Naive thymus-derived CD4-positive, alpha-beta T cell (primary cell): ENCODE measurements around the gene WFS1. TPM values are rescaled to one million over a fixed set of nuclear protein-coding genes. Genes with fewer than 3 reads are reported as not detected.

Experiments used
- ATAC-seq: fragments of 150-1000 bp; cut with Tn5 transposase; 2 replicates; pipeline ENCODE4 v1.10.0; 2021; ENCODE audit warnings: mild to moderate bottlenecking, moderate library complexity
- CTCF ChIA-PET: fragments of 350-600 bp; sonication (Branson Sonifier 250); formaldehyde crosslinking; loops from one replicate; lab custom pipeline; 2021; ENCODE audit warnings: antibody characterized with exemption; lab: Charles Lee
- POLR2A ChIA-PET: fragments of 350-600 bp; sonication (Branson Sonifier 250); formaldehyde crosslinking; loops from one replicate; lab custom pipeline; 2021; ENCODE audit warnings: antibody characterized with exemption, inconsistent platforms; lab: Charles Lee
- DNase-seq, 9 donors: peaks; one replicate each; pipeline versions ENCODE4 v3.0.0 to v3.0.0-alpha.2; 2020 to 2022; ENCODE audit warnings: mixed read lengths in 1 of 9
- H3K27ac ChIP-seq: one replicate; pipeline ENCODE4 v1.7.0; 2013; ENCODE audit warnings: mild to moderate bottlenecking, low read depth, low read length, moderate library complexity
- H3K27me3 ChIP-seq, 2 donors: one replicate each; pipeline ENCODE4 v1.7.0; 2013; ENCODE audit warnings: low read length in 2 of 2, mild to moderate bottlenecking in 2 of 2, moderate library complexity in 2 of 2; ENCODE audit not compliant: control insufficient read depth in 2 of 2, insufficient read depth in 2 of 2
- H3K36me3 ChIP-seq, 3 experiments: 1 replicate in 2 of 3; 2 replicates in 1 of 3; pipeline ENCODE4 v1.7.0; 2013; ENCODE audit warnings: low read length in 3 of 3, mild to moderate bottlenecking in 3 of 3, moderate library complexity in 1 of 3; ENCODE audit not compliant: insufficient read depth in 3 of 3, control insufficient read depth in 2 of 3
- H3K4me1 ChIP-seq, 2 donors: one replicate each; pipeline ENCODE4 v1.7.0; 2013; ENCODE audit warnings: low read length in 2 of 2, mild to moderate bottlenecking in 2 of 2, moderate library complexity in 1 of 2; ENCODE audit not compliant: control insufficient read depth in 2 of 2, insufficient read depth in 2 of 2
- H3K4me3 ChIP-seq: 2 replicates; pipeline ENCODE4 v1.7.0; 2013; ENCODE audit warnings: mild to moderate bottlenecking, low read length
- H3K9me3 ChIP-seq, 3 experiments: 1 replicate in 2 of 3; 2 replicates in 1 of 3; pipeline ENCODE4 v1.7.0; 2013; ENCODE audit warnings: low read length in 3 of 3; ENCODE audit not compliant: control insufficient read depth in 2 of 3
- H3K27ac Mint-ChIP-seq, 9 donors: one replicate each; pipeline ENCODE4 v1.8.0; 2020 to 2022; ENCODE audit warnings: mixed read lengths in 9 of 9, mild to moderate bottlenecking in 8 of 9, moderate library complexity in 5 of 9, inconsistent platforms in 2 of 9
- H3K27me3 Mint-ChIP-seq, 5 donors: one replicate each; pipeline ENCODE4 v1.8.0; 2021 to 2022; ENCODE audit warnings: mixed read lengths in 5 of 5, mild to moderate bottlenecking in 1 of 5
- H3K36me3 Mint-ChIP-seq, 5 donors: one replicate each; pipeline ENCODE4 v1.8.0; 2020 to 2022; ENCODE audit warnings: mixed read lengths in 5 of 5, mild to moderate bottlenecking in 3 of 5, inconsistent platforms in 1 of 5
- H3K4me1 Mint-ChIP-seq, 7 donors: one replicate each; pipeline ENCODE4 v1.8.0; 2020 to 2022; ENCODE audit warnings: mixed read lengths in 7 of 7, mild to moderate bottlenecking in 3 of 7, inconsistent platforms in 1 of 7
- H3K4me3 Mint-ChIP-seq, 10 donors: one replicate each; pipeline ENCODE4 v1.8.0; 2020 to 2022; ENCODE audit warnings: mild to moderate bottlenecking in 10 of 10, mixed read lengths in 10 of 10, moderate library complexity in 6 of 10, inconsistent platforms in 2 of 10
- H3K9me3 Mint-ChIP-seq, 11 donors: one replicate each; pipeline ENCODE4 v1.8.0; 2020 to 2022; ENCODE audit warnings: mixed read lengths in 11 of 11, mild to moderate bottlenecking in 4 of 11, inconsistent platforms in 1 of 11, moderate library complexity in 1 of 11
- intact Hi-C, 2 donors: fragments of 100-400 bp; cut with micrococcal nuclease; formaldehyde crosslinking; loops; one replicate each; pipeline ENCODE4 v1.15.1; 2023
- polyA plus RNA-seq, 2 donors: library from polyadenylated mRNA; unstranded; fragments of 300-500 nt; fragmentation: Illumina TruSeq; gene quantifications; one replicate each; pipeline ENCODE4 v1.2.3, GENCODE V29; 2021
- total RNA-seq, 6 experiments: library from RNA in 5 of 6; stranded (reverse) in 5 of 6; gene quantifications; 1 replicate in 5 of 6; 2 replicates in 1 of 6; pipeline ENCODE4 v1.2.3 and lab custom pipeline; 2021 to 2026

Gene WFS1
- total and polyA plus RNA-seq, 7 experiments from 2014 or later: 2.8 to 6.7 (median 4.4) TPM

GRCh38 chr4:6347511-6348045 is 77.9 kb downstream of the WFS1 start:
- Histone ChIP-seq H3K4me1 (no peaks in the 10 kb centered on the region), H3K4me3 (no peak overlapping the region), H3K27ac (no peak overlapping the region), H3K27me3 (no peaks in the 10 kb centered on the region), H3K9me3 (no peaks in the 10 kb centered on the region), H3K36me3 (no peaks in the 10 kb centered on the region)
- Mint-ChIP-seq H3K27me3 (peaks cover 4 to 20% (median 9%) of the 10 kb centered on the region in 5 donors), H3K36me3 (no peaks in the 10 kb centered on the region), H3K9me3 (peaks cover 0 to 4% (median 0%) of the 10 kb centered on the region in 11 donors), H3K27ac (no peak overlapping the region), H3K4me1 (no peaks in the 10 kb centered on the region), H3K4me3 (no peak overlapping the region)
- ChIA-PET POLR2A (no interaction called here), CTCF (no interaction called here)
- DNase-seq (no peak), ATAC-seq (no peak)
- intact Hi-C loops: no loop called here

- Histone ChIP-seq H3K9me3 (no peaks in the 10 kb centered on the region), H3K4me1 (no peaks in the 10 kb centered on the region), H3K27me3 (no peaks in the 10 kb centered on the region), H3K36me3 (no peaks in the 10 kb centered on the region), H3K27ac (no peak overlapping the region), H3K4me3 (no peak overlapping the region)
- no peak for DNase-seq
- no peak for ATAC-seq
- Mint-ChIP-seq H3K4me1 (no peaks in the 10 kb centered on the region), H3K9me3 (peaks cover 0 to 3% (median 0%) of the 10 kb centered on the region in 11 donors), H3K27me3 (peaks cover 3 to 21% (median 14%) of the 10 kb centered on the region in 5 donors), H3K4me3 (no peak overlapping the region), H3K36me3 (no peaks in the 10 kb centered on the region), H3K27ac (no peak overlapping the region)
- intact Hi-C loops: no loop called here
- POLR2A ChIA-PET: no interaction called here
- CTCF ChIA-PET: no interaction called here
Measured at GRCh38 chr4:6348408-6348807, 78.8 kb downstream of the WFS1 start.

DNA sequence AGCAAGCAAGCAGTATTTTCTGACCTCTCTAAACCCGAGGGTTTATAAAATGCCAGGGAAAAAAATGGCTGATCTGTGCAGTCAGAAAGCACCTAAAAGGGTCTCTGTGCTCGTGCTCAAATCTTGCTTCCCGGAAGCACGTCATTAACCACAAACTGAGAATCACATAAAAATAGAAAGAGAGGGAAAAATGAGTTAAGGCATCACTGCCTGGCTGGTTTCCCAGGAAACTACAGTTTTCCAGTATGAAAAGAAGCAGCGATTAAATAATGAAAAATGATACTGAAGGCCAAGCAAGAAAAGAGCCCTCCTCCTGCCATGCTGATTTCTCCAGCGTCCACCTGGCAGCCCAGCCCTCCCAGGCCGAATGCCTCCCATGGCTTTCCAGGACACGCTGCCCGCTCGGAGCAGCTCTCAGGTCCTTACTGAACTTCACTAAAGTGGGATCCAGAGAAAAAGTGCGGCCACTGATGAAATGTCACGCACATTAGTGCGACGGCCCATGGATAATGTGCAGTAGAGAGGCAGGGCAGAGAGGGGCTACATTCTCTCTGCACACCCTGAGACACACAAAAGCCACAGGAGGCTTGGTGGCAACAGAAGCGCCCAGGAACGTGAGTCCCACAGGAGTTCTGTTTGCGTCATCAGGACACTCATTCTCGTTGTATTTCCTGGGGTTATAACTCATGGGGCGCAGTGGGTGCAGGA is 80.4 kb downstream of the WFS1 start:
- no peaks in the 10 kb centered on the region for H3K36me3 ChIP-seq
- no peak overlapping the region for H3K4me3 Mint-ChIP-seq
- ChIA-PET POLR2A (no interaction called here), CTCF (no interaction called here)
- ATAC-seq (no peak), DNase-seq (no peak)
- peaks cover 0 to 3% (median 0%) of the 10 kb centered on the region in 11 donors for H3K9me3 Mint-ChIP-seq
- H3K4me3 ChIP-seq: no peak overlapping the region
- H3K4me1 ChIP-seq: no peaks in the 10 kb centered on the region
- intact Hi-C loops: no loop called here
- H3K36me3 Mint-ChIP-seq: no peaks in the 10 kb centered on the region
- H3K27me3 ChIP-seq: no peaks in the 10 kb centered on the region
- H3K9me3 ChIP-seq: no peaks in the 10 kb centered on the region
- H3K27me3 Mint-ChIP-seq: peaks cover 0 to 30% (median 17%) of the 10 kb centered on the region in 5 donors
- H3K27ac ChIP-seq: no peak overlapping the region
- H3K4me1 Mint-ChIP-seq: peaks cover 0 to 7% (median 0%) of the 10 kb centered on the region in 7 donors
- no peak overlapping the region for H3K27ac Mint-ChIP-seq

- Histone ChIP-seq H3K9me3 (no peaks in the 10 kb centered on the region), H3K27me3 (no peaks in the 10 kb centered on the region), H3K4me1 (no peaks in the 10 kb centered on the region), H3K36me3 (no peaks in the 10 kb centered on the region), H3K27ac (no peak overlapping the region), H3K4me3 (no peak overlapping the region)
- no peak overlapping the region for H3K4me3 Mint-ChIP-seq
- ATAC-seq (no peak), DNase-seq (no peak)
- no peaks in the 10 kb centered on the region for H3K36me3 Mint-ChIP-seq
- POLR2A ChIA-PET: no interaction called here
- peaks cover 0 to 7% (median 0%) of the 10 kb centered on the region in 7 donors for H3K4me1 Mint-ChIP-seq
- intact Hi-C loops: no loop called here
- H3K27ac Mint-ChIP-seq: no peak overlapping the region
- H3K27me3 Mint-ChIP-seq: peaks cover 0 to 33% (median 19%) of the 10 kb centered on the region in 5 donors
- CTCF ChIA-PET: no interaction called here
- H3K9me3 Mint-ChIP-seq: peaks cover 0 to 2% (median 0%) of the 10 kb centered on the region in 11 donors
Measured at GRCh38 chr4:6350646-6351045, 81.0 kb downstream of the WFS1 start.

DNA sequence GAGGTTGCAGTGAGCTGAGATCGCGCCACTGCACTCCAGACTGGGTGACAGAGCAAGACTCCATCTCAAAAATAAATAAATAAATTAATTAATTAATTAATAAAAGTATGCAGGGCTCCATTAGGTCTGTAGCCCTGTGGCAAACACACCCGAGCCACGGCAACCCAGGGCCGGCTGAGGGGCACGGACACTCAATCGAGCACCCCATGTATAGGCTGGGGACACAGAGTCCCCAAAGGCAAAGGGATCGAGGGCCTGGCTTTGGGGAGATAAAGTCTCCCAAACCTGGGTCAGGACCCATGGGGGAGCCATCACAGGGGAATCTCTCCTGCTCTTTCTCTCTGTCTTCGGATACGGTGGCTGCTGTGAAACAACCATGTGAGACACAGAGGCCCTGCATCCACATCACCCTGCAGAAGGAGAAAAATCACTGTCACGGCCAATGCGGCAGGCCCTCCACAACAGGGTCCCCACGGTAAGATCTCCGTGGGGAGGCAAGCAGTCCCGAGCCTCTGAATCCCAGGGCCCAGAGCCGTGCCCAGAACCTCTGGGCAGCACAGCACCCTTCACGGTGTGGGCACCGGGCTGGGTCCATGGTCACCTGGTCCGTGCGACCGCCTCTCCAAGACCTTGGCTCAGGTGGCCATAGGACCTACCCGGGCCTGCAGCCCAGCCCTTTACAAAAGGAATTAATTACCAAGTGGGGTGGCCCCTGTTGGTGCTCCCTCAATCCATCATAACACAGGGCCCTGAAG is 81.8 kb downstream of the WFS1 start:
- Histone ChIP-seq H3K4me3 (no peak overlapping the region), H3K27ac (no peak overlapping the region), H3K9me3 (no peaks in the 10 kb centered on the region), H3K27me3 (no peaks in the 10 kb centered on the region), H3K4me1 (no peaks in the 10 kb centered on the region), H3K36me3 (no peaks in the 10 kb centered on the region)
- no peak overlapping the region for H3K4me3 Mint-ChIP-seq
- H3K36me3 Mint-ChIP-seq: no peaks in the 10 kb centered on the region
- peaks cover 0 to 33% (median 19%) of the 10 kb centered on the region in 5 donors for H3K27me3 Mint-ChIP-seq
- ATAC-seq: no peak
- DNase-seq: no peak
- intact Hi-C loops: no loop called here
- H3K9me3 Mint-ChIP-seq: no peaks in the 10 kb centered on the region
- POLR2A ChIA-PET: no interaction called here
- peaks cover 0 to 7% (median 0%) of the 10 kb centered on the region in 7 donors for H3K4me1 Mint-ChIP-seq
- CTCF ChIA-PET: no interaction called here
- no peak overlapping the region for H3K27ac Mint-ChIP-seq

DNA sequence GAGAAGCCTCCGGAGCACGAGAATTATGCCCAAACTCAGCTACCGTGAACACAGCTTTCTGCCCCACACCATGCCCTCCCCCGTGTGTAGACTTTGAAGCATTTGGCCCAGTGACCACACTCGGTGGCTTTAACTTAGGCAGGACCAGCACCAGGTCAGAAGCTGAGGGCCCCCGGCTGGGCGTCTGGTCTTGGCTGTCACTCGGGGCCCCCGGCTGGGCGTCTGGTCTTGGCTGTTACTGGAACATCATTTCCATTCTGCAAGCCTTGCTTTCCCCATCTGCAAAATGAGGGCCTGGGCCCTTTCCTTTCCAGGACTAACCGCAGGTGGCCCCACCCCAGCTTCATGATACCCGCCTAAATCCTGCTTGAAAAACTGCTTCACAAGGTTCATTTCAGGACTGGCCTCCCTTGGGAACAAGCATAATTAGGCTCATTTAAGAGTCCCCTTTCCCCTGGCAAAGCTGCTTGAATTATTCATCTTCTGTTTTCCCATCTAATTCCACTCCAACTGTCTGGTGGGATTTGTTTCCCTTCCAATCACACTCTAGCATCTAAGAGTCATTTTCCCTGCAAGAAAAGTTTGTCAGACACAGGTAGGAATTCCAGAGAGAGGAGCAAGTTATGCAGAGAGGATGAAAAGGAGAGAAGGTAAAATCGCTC is 82.5 kb downstream of the WFS1 start:
- Mint-ChIP-seq H3K4me1 (peaks cover 0 to 7% (median 0%) of the 10 kb centered on the region in 7 donors), H3K4me3 (no peak overlapping the region), H3K27ac (no peak overlapping the region), H3K36me3 (no peaks in the 10 kb centered on the region), H3K9me3 (no peaks in the 10 kb centered on the region), H3K27me3 (peaks cover 0 to 33% (median 19%) of the 10 kb centered on the region in 5 donors)
- intact Hi-C loops: no loop called here
- DNase-seq (no peak), ATAC-seq (no peak)
- Histone ChIP-seq H3K4me3 (no peak overlapping the region), H3K27me3 (no peaks in the 10 kb centered on the region), H3K36me3 (no peaks in the 10 kb centered on the region), H3K27ac (no peak overlapping the region), H3K9me3 (no peaks in the 10 kb centered on the region), H3K4me1 (no peaks in the 10 kb centered on the region)
- POLR2A ChIA-PET: no interaction called here
- CTCF ChIA-PET: no interaction called here
